SK-N-SH (cell line): ENCODE data around the gene P3H3. TPM values are rescaled to one million over a fixed set of nuclear protein-coding genes. Genes with fewer than 3 reads are reported as not detected.
A peak's percentile ranks its signal among the peaks of the same experiment; 100 is the strongest.

ENCODE experiments used
- CTCF ChIA-PET: fragments of 300-600, 350-600 bp; formaldehyde crosslinking; extraction: SDS; loops from one replicate; lab custom pipeline; 2021; lab: Yijun Ruan, JAX
- POLR2A ChIA-PET: fragments of 350-600 bp; sonication (Branson Sonifier 250); formaldehyde crosslinking; extraction: SDS; loops from one replicate; lab custom pipeline; 2020; ENCODE audit warnings: antibody characterized with exemption, inconsistent platforms; lab: Yijun Ruan, JAX
- DNase-seq: peaks from one replicate; pipeline ENCODE4 v3.0.0; 2012
- H2AFZ ChIP-seq: fragments of 200-600 bp; sonication (generic); 2 replicates; pipeline ENCODE4 v1.8.1; 2016; ENCODE audit warnings: antibody characterized with exemption, mild to moderate bottlenecking, low read depth
- H3F3A ChIP-seq: fragments of 200-600 bp; sonication (generic); replicated peaks from 2 replicates; pipeline ENCODE3; 2016; ENCODE audit warnings: antibody characterized with exemption, mild to moderate bottlenecking; ENCODE audit not compliant: insufficient read depth
- H3K27ac ChIP-seq, 2 experiments: fragments of 200-500 bp in 1 of 2; fragments of 200-600 bp in 1 of 2; sonication (Bioruptor generic) in 1 of 2; sonication (generic), shearing (Covaris generic) in 1 of 2; 2 replicates each; pipeline versions ENCODE4 v1.5.1 to v1.6.1; 2014 to 2016; ENCODE audit warnings: low read depth in 2 of 2, inconsistent platforms in 1 of 2, low read length in 1 of 2, mild to moderate bottlenecking in 1 of 2, mixed read lengths in 1 of 2
- H3K27me3 ChIP-seq: fragments of 200-600 bp; sonication (generic), shearing (Covaris generic); 2 replicates; pipeline ENCODE4 v1.6.1; 2016; ENCODE audit warnings: mixed run types; ENCODE audit not compliant: insufficient read depth
- H3K36me3 ChIP-seq, 2 experiments: fragments of 200-500 bp in 1 of 2; fragments of 200-600 bp in 1 of 2; sonication (Bioruptor generic) in 1 of 2; sonication (generic) in 1 of 2; replicated peaks in 1 of 2; 2 replicates each; pipeline versions ENCODE3 to v1.5.1; 2014 to 2016; ENCODE audit warnings: low read length in 1 of 2, mild to moderate bottlenecking in 1 of 2; ENCODE audit not compliant: insufficient read depth in 2 of 2, control insufficient read depth in 1 of 2
- H3K4me1 ChIP-seq, 2 experiments: fragments of 200-500 bp in 1 of 2; fragments of 200-600 bp in 1 of 2; sonication (Bioruptor generic) in 1 of 2; sonication (generic), shearing (Covaris generic) in 1 of 2; 2 replicates each; pipeline versions ENCODE4 v1.5.1 to v1.6.1; 2014 to 2016; ENCODE audit warnings: low read depth in 1 of 2, low read length in 1 of 2, mixed run types in 1 of 2; ENCODE audit not compliant: insufficient read depth in 2 of 2, control insufficient read depth in 1 of 2
- H3K4me2 ChIP-seq: fragments of 200-600 bp; sonication (generic), shearing (Covaris generic); 2 replicates; pipeline ENCODE4 v1.6.1; 2017; ENCODE audit warnings: mixed run types
- H3K4me3 ChIP-seq, 2 experiments: fragments of 200-500 bp in 1 of 2; fragments of 200-600 bp in 1 of 2; sonication (Bioruptor generic) in 1 of 2; sonication (generic), shearing (Covaris generic) in 1 of 2; 2 replicates each; pipeline versions ENCODE4 v1.5.1 to v1.8.1; 2014 to 2016; ENCODE audit warnings: low read depth in 2 of 2, inconsistent platforms in 1 of 2, low read length in 1 of 2, mild to moderate bottlenecking in 1 of 2, mixed read lengths in 1 of 2, moderate library complexity in 1 of 2
- H3K79me2 ChIP-seq: fragments of 200-600 bp; sonication (generic); 2 replicates; pipeline ENCODE4 v1.8.1; 2017; ENCODE audit warnings: mild to moderate bottlenecking; ENCODE audit not compliant: insufficient read depth
- H3K9ac ChIP-seq: fragments of 200-600 bp; sonication (generic); 2 replicates; pipeline ENCODE4 v1.6.1; 2017; ENCODE audit warnings: mixed run types
- H3K9me2 ChIP-seq: fragments of 200-600 bp; sonication (generic); 2 replicates; pipeline ENCODE4 v1.6.1; 2017; ENCODE audit warnings: mixed run types
- H3K9me3 ChIP-seq: fragments of 200-600 bp; sonication (generic); 2 replicates; pipeline ENCODE4 v1.6.1; 2017; ENCODE audit warnings: mixed run types, mild to moderate bottlenecking, moderate library complexity
- H4K20me1 ChIP-seq: fragments of 200-600 bp; sonication (generic); 2 replicates; pipeline ENCODE4 v1.6.1; 2017; ENCODE audit warnings: mild to moderate bottlenecking, mixed run types; ENCODE audit not compliant: insufficient read depth
- CHD2 ChIP-seq: fragments of 150-350 bp; IDR thresholded peaks from 2 replicates; pipeline ENCODE4 v1.6.1; 2018; ENCODE audit warnings: low read length; ENCODE audit not compliant: partially characterized antibody
- CTCF ChIP-seq: fragments of 200-600 bp; sonication (generic); IDR thresholded peaks from 2 replicates; pipeline ENCODE4 v1.6.1; 2017; ENCODE audit warnings: antibody characterized with exemption, mild to moderate bottlenecking, moderate library complexity
- ELF1 ChIP-seq: IDR thresholded peaks from 2 replicates; pipeline ENCODE4 v1.4.0; 2012
- FOSL2 ChIP-seq: IDR thresholded peaks from 2 replicates; pipeline ENCODE4 v1.4.0; 2012; ENCODE audit warnings: low read depth, mild to moderate bottlenecking, moderate library complexity, borderline replicate concordance
- FOXJ3 ChIP-seq: sonication (generic); formaldehyde crosslinking; IDR thresholded peaks from 2 replicates; pipeline ENCODE4 v1.5.1; 2020; ENCODE audit warnings: mild to moderate bottlenecking, missing genetic modification reagents
- GABPA ChIP-seq: IDR thresholded peaks from 2 replicates; pipeline ENCODE4 v1.4.0; 2012; ENCODE audit warnings: low read depth, mild to moderate bottlenecking
- GATA2 ChIP-seq: sonication (generic); formaldehyde crosslinking; IDR thresholded peaks from 2 replicates; pipeline ENCODE4 v1.5.0; 2020; ENCODE audit warnings: mild to moderate bottlenecking, missing genetic modification reagents
- MEF2A ChIP-seq: IDR thresholded peaks from 2 replicates; pipeline ENCODE4 v1.4.0; 2012; ENCODE audit warnings: low read depth, borderline replicate concordance
- NFIC ChIP-seq: IDR thresholded peaks from 2 replicates; pipeline ENCODE4 v1.4.0; 2012; ENCODE audit warnings: borderline replicate concordance
- POLR2AphosphoS5 ChIP-seq: IDR thresholded peaks from 2 replicates; pipeline ENCODE4 v1.6.1; 2012; ENCODE audit warnings: low read depth, low read length
- SIN3A ChIP-seq: IDR thresholded peaks from 2 replicates; pipeline ENCODE4 v1.6.1; 2012; ENCODE audit warnings: low read depth, mild to moderate bottlenecking, low read length, moderate library complexity, borderline replicate concordance
- SMC3 ChIP-seq: IDR thresholded peaks from 2 replicates; pipeline ENCODE4 v1.6.1; 2012; ENCODE audit warnings: low read depth, low read length, improper control_type of control experiment
- TCF12 ChIP-seq: IDR thresholded peaks from 2 replicates; pipeline ENCODE4 v1.4.0; 2012
- TEAD4 ChIP-seq: IDR thresholded peaks from 2 replicates; pipeline ENCODE4 v1.4.0; 2012; ENCODE audit warnings: mild to moderate bottlenecking, borderline replicate concordance; ENCODE audit not compliant: insufficient read depth
- USF1 ChIP-seq: IDR thresholded peaks from 2 replicates; pipeline ENCODE4 v1.4.0; 2012; ENCODE audit warnings: low read depth, borderline replicate concordance
- YY1 ChIP-seq: IDR thresholded peaks from 2 replicates; pipeline ENCODE4 v1.4.0; 2012; ENCODE audit warnings: low read depth, mild to moderate bottlenecking
- WGBS: methylation state at CpG from one replicate; pipeline ENCODE4 v1.1.6; 2017; ENCODE audit warnings: low lambda C conversion rate; 5-methylcytosine and 5-hydroxymethylcytosine counted together
- polyA plus RNA-seq, 3 experiments: library from polyadenylated mRNA; depleted of rRNA; stranded (reverse); fragments of >200 nt; gene quantifications; 2 replicates each; pipeline ENCODE4 v1.2.3, GENCODE V29; 2012
- TF ChIP-seq, protein P1 (sequence below): fragments of 150-350 bp; IDR thresholded peaks from 2 replicates; pipeline ENCODE4 v1.6.1; 2017; ENCODE audit warnings: antibody characterized with exemption, low read length, low read depth, borderline replicate concordance
- TF ChIP-seq, protein P2 (sequence below): IDR thresholded peaks from 2 replicates; pipeline ENCODE4 v1.4.0; 2012; ENCODE audit warnings: low read depth
- TF ChIP-seq, protein P3 (sequence below): IDR thresholded peaks from 2 replicates; pipeline ENCODE4; 2012
- TF ChIP-seq, protein P4 (sequence below): IDR thresholded peaks from 2 replicates; pipeline ENCODE4 v1.4.0; 2012; ENCODE audit warnings: low read depth, borderline replicate concordance

Gene P3H3
- polyA plus RNA-seq, 1 of the 3 experiments (the other 2 are of a cell fraction), result 74.6 TPM

DNA sequence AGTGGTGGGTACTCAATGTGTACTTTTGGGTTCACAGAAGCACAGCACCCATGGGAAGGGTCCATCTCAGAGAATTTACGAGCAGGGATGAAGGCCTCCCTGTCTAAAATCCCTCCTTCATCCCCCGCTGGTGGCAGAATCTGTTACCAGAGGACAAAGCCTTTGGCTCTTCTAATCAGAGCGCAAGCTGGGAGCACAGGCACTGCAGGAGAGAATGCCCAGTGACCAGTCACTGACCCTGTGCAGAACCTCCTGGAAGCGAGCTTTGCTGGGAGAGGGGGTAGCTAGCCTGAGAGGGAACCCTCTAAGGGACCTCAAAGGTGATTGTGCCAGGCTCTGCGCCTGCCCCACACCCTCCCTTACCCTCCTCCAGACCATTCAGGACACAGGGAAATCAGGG is 8.0 kb upstream of the P3H3 start:
- CTCF ChIA-PET, result interaction anchor here (0.8 to 12.7 kb wide), 6 partner anchors 15 to 206 kb away, joined by 3 to 246 read pairs (median 34); partner anchors contain the start of genes MLF2 and SPSB2
- 55% methylated on average over 3 of the region's 5 CpGs for WGBS

More for the DNA sequence above, 8.0 kb upstream of the P3H3 start:
- DNase-seq, result no peak
- no peak for TF ChIP-seq POLR2AphosphoS5
- no peak for TF ChIP-seq TEAD4
- TF ChIP-seq FOXJ3 (CRISPR knock-in tag), result no peak
- no peak for TF ChIP-seq CTCF
- TF ChIP-seq USF1, result no peak
- no peak for TF ChIP-seq SMC3
- TF ChIP-seq, protein P1, sequence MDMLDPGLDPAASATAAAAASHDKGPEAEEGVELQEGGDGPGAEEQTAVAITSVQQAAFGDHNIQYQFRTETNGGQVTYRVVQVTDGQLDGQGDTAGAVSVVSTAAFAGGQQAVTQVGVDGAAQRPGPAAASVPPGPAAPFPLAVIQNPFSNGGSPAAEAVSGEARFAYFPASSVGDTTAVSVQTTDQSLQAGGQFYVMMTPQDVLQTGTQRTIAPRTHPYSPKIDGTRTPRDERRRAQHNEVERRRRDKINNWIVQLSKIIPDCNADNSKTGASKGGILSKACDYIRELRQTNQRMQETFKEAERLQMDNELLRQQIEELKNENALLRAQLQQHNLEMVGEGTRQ, result no peak
- TF ChIP-seq, protein P2, sequence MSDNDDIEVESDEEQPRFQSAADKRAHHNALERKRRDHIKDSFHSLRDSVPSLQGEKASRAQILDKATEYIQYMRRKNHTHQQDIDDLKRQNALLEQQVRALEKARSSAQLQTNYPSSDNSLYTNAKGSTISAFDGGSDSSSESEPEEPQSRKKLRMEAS, result no peak
- no peak for TF ChIP-seq TCF12
- no peak for TF ChIP-seq YY1
- TF ChIP-seq, protein P3, sequence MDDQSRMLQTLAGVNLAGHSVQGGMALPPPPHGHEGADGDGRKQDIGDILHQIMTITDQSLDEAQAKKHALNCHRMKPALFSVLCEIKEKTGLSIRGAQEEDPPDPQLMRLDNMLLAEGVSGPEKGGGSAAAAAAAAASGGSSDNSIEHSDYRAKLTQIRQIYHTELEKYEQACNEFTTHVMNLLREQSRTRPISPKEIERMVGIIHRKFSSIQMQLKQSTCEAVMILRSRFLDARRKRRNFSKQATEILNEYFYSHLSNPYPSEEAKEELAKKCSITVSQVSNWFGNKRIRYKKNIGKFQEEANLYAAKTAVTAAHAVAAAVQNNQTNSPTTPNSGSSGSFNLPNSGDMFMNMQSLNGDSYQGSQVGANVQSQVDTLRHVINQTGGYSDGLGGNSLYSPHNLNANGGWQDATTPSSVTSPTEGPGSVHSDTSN, result no peak
- TF ChIP-seq ELF1, result no peak
- no peak for TF ChIP-seq GATA2
- no peak for TF ChIP-seq GABPA
- no peak for TF ChIP-seq CHD2
- no peak for TF ChIP-seq NFIC
- TF ChIP-seq MEF2A, result no peak
- no peak for TF ChIP-seq SIN3A
- no peak for TF ChIP-seq FOSL2
- TF ChIP-seq, protein P4, sequence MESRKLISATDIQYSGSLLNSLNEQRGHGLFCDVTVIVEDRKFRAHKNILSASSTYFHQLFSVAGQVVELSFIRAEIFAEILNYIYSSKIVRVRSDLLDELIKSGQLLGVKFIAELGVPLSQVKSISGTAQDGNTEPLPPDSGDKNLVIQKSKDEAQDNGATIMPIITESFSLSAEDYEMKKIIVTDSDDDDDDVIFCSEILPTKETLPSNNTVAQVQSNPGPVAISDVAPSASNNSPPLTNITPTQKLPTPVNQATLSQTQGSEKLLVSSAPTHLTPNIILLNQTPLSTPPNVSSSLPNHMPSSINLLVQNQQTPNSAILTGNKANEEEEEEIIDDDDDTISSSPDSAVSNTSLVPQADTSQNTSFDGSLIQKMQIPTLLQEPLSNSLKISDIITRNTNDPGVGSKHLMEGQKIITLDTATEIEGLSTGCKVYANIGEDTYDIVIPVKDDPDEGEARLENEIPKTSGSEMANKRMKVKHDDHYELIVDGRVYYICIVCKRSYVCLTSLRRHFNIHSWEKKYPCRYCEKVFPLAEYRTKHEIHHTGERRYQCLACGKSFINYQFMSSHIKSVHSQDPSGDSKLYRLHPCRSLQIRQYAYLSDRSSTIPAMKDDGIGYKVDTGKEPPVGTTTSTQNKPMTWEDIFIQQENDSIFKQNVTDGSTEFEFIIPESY, result no peak
- no peaks in the 10 kb centered on the region for H3K9me2 ChIP-seq
- H4K20me1 ChIP-seq, result no peaks in the 10 kb centered on the region
- H3K27ac ChIP-seq, result peak overlapping the region in 1 of 2 experiments; percentile 61; a peak in 1 of 4 replicates
- H3K79me2 ChIP-seq, result no peaks in the 10 kb centered on the region
- no peaks in the 10 kb centered on the region for H3K27me3 ChIP-seq
- H3K9me3 ChIP-seq, result no peaks in the 10 kb centered on the region
- no peaks in the 10 kb centered on the region for H3K36me3 ChIP-seq
- H2AFZ ChIP-seq, result no peak overlapping the region
- H3F3A ChIP-seq, result no peaks in the 10 kb centered on the region
- peaks cover 12 to 78% of the 10 kb centered on the region in 2 experiments; a peak in 3 of 4 replicates for H3K4me1 ChIP-seq
- H3K9ac ChIP-seq, result no peak overlapping the region
- POLR2A ChIA-PET, result interaction anchor here (1.0 to 2.8 kb wide), 4 partner anchors 10 to 131 kb away, joined by 3 to 19 read pairs (median 7); partner anchors contain the start of genes CDCA3, PTMS, USP5 and ZNF384
- H3K4me3 ChIP-seq, result no peak overlapping the region
- 0 out of 2 replicates have a peak overlapping the region, but pooled peaks have one; percentile 95 for H3K4me2 ChIP-seq
